ENCODE results near the gene HOXD1. TPM values are rescaled to one million over a fixed set of nuclear protein-coding genes. Genes with fewer than 3 reads are reported as not detected.

Gene HOXD1
- total and polyA plus RNA-seq, 11 donors: 0.08 to 0.51 (median 0.19) TPM; not detected in 6

GRCh38 chr2:176166272-176166671 lies 22.2 kb upstream of the HOXD1 start:
- TF ChIP-seq CTCF (IDR thresholded peaks at IDR 0.05) (no peak), POLR2A (IDR thresholded peaks at IDR 0.05) (no peak)
- Histone ChIP-seq H3K4me3 (no peak overlapping the region), H3K4me1 (peaks cover 0 to 10% (median under 1%) of the 10 kb centered on the region in 12 donors), H3K27me3 (peaks cover 40 to 100% (median 93%) of the 10 kb centered on the region in 9 donors), H3K27ac (no peak overlapping the region), H3K9me3 (no peaks in the 10 kb centered on the region), H3K36me3 (no peaks in the 10 kb centered on the region)
- WGBS, 4 donors: 38 to 59% (median 46%) methylated on average over 2 of the region's 2 CpGs
- DNase-seq (no peak), ATAC-seq (no peak)
- intact Hi-C loops (cut with DNase I): no loop called here

GRCh38 chr2:176167398-176167797 lies 21.1 kb upstream of the HOXD1 start:
- H3K9me3 ChIP-seq: no peaks in the 10 kb centered on the region
- no peak overlapping the region for H3K4me3 ChIP-seq
- intact Hi-C loops (cut with DNase I): no loop called here
- peaks cover 0 to 20% (median 4%) of the 10 kb centered on the region in 12 donors for H3K4me1 ChIP-seq
- 67 to 73% (median 70%) methylated on average over 1 of the region's 1 CpG for WGBS, 4 donors
- ATAC-seq (no peak), DNase-seq (no peak)
- no peaks in the 10 kb centered on the region for H3K36me3 ChIP-seq
- H3K27ac ChIP-seq: no peak overlapping the region
- TF ChIP-seq POLR2A (IDR thresholded peaks at IDR 0.05) (no peak), CTCF (IDR thresholded peaks at IDR 0.05) (no peak)
- H3K27me3 ChIP-seq: peaks cover 41 to 100% (median 93%) of the 10 kb centered on the region in 9 donors

- TF ChIP-seq CTCF (IDR thresholded peaks at IDR 0.05): no peak
- TF ChIP-seq POLR2A (IDR thresholded peaks at IDR 0.05): no peak
- no peak overlapping the region for H3K4me3 ChIP-seq
- intact Hi-C loops (cut with DNase I): no loop called here
- H3K9me3 ChIP-seq: no peaks in the 10 kb centered on the region
- DNase-seq: no peak
- no peak overlapping the region for H3K27ac ChIP-seq
- no peaks in the 10 kb centered on the region for H3K36me3 ChIP-seq
- peaks cover 53 to 100% (median 92%) of the 10 kb centered on the region in 9 donors for H3K27me3 ChIP-seq
- WGBS, 4 donors: 77 to 94% (median 83%) methylated on average over 3 to 5 of the region's 5 CpGs
- peaks cover 0 to 20% (median 4%) of the 10 kb centered on the region in 12 donors for H3K4me1 ChIP-seq
- no peak for ATAC-seq
These were observed 19.3 kb upstream of the HOXD1 start for GRCh38 chr2:176169181-176169580.

- Histone ChIP-seq H3K36me3 (no peaks in the 10 kb centered on the region), H3K9me3 (no peaks in the 10 kb centered on the region), H3K4me1 (peaks cover 0 to 24% (median 4%) of the 10 kb centered on the region in 12 donors), H3K27ac (no peak overlapping the region), H3K4me3 (no peak overlapping the region), H3K27me3 (peaks cover 51 to 100% (median 92%) of the 10 kb centered on the region in 9 donors)
- ATAC-seq: no peak
- no peak for DNase-seq
- 63 to 78% (median 74%) methylated on average over 2 of the region's 2 CpGs for WGBS, 4 donors
- no peak for TF ChIP-seq POLR2A (IDR thresholded peaks at IDR 0.05)
- TF ChIP-seq CTCF (IDR thresholded peaks at IDR 0.05): no peak
- intact Hi-C loops (cut with DNase I): loop anchor here in 1 of 10 donors (10.0 kb wide), 1 partner anchor 95 kb away; the partner anchor contains the start of gene MTX2
These were observed 18.8 kb upstream of the HOXD1 start for GRCh38 chr2:176169711-176170110.
